ENCODE measurements around the gene ADCY7.

The ADCY7 gene

GRCh38 chr16:50265716-50266336 lies 525 bp upstream of the ADCY7 start:
- DNase-seq (ENCODE audit: low read depth in 2 of 2, low spot score in 1 of 2) = no peak

GRCh38 chr16:50267151-50267631 lies 840 bp downstream of the ADCY7 start:
- DNase-seq (ENCODE audit: low read depth in 2 of 2, low spot score in 1 of 2) = no peak

- DNase-seq (ENCODE audit: low read depth in 2 of 2, low spot score in 1 of 2) = no peak
Observed at GRCh38 chr16:50267651-50268050, 1.3 kb downstream of the ADCY7 start.

- DNase-seq (ENCODE audit: low read depth in 2 of 2, low spot score in 1 of 2) = no peak
Observed at GRCh38 chr16:50268352-50268751, 2.0 kb downstream of the ADCY7 start.

- no peak for DNase-seq (ENCODE audit: low read depth in 2 of 2, low spot score in 1 of 2)
Observed at GRCh38 chr16:50269061-50269705, 2.8 kb downstream of the ADCY7 start.

GRCh38 chr16:50269769-50270509 lies 3.6 kb downstream of the ADCY7 start:
- DNase-seq (ENCODE audit: low read depth in 2 of 2, low spot score in 1 of 2) = no peak

- no peak for DNase-seq (ENCODE audit: low read depth in 2 of 2, low spot score in 1 of 2)
Observed at GRCh38 chr16:50270510-50271147, 4.3 kb downstream of the ADCY7 start.

- no peak for DNase-seq (ENCODE audit: low read depth in 2 of 2, low spot score in 1 of 2)
Observed at GRCh38 chr16:50271148-50272041, 5.0 kb downstream of the ADCY7 start.

- DNase-seq (ENCODE audit: low read depth in 2 of 2, low spot score in 1 of 2) = no peak
Observed at GRCh38 chr16:50272111-50272571, 5.8 kb downstream of the ADCY7 start.

GRCh38 chr16:50272687-50273381 lies 6.5 kb downstream of the ADCY7 start:
- DNase-seq (ENCODE audit: low read depth in 2 of 2, low spot score in 1 of 2) = no peak

- no peak for DNase-seq (ENCODE audit: low read depth in 2 of 2, low spot score in 1 of 2)
Observed at GRCh38 chr16:50273382-50273690, 7.0 kb downstream of the ADCY7 start.

GRCh38 chr16:50273888-50274325 lies 7.6 kb downstream of the ADCY7 start:
- DNase-seq (ENCODE audit: low read depth in 2 of 2, low spot score in 1 of 2) = no peak

GRCh38 chr16:50274326-50275097 lies 8.2 kb downstream of the ADCY7 start:
- peak in 1 of 2 donors; percentile 33 for DNase-seq (ENCODE audit: low read depth in 2 of 2, low spot score in 1 of 2)

- DNase-seq (ENCODE audit: low read depth in 2 of 2, low spot score in 1 of 2) = no peak
Observed at GRCh38 chr16:50275098-50275415, 8.7 kb downstream of the ADCY7 start.

- no peak for DNase-seq (ENCODE audit: low read depth in 2 of 2, low spot score in 1 of 2)
Observed at GRCh38 chr16:50275428-50276325, 9.3 kb downstream of the ADCY7 start.

- no peak for DNase-seq (ENCODE audit: low read depth in 2 of 2, low spot score in 1 of 2)
Observed at GRCh38 chr16:50276326-50276640, 9.9 kb downstream of the ADCY7 start.

GRCh38 chr16:50276801-50277555 lies 10.6 kb downstream of the ADCY7 start:
- no peak for DNase-seq (ENCODE audit: low read depth in 2 of 2, low spot score in 1 of 2)

- DNase-seq (ENCODE audit: low read depth in 2 of 2, low spot score in 1 of 2) = no peak
Observed at GRCh38 chr16:50278251-50278650, 11.9 kb downstream of the ADCY7 start.
